Measurements from ENCODE around the gene ANTXR2.

GRCh38 chr4:79927931-79928330, 145.1 kb downstream of the ANTXR2 start:
- TF ChIP-seq CTCF (IDR thresholded peaks at IDR 0.05; ENCODE audit: extremely low read depth in 1 of 2, insufficient read depth in 1 of 2, low read depth in 1 of 2, low read length in 2 of 2) (no peak), MYC (IDR thresholded peaks at IDR 0.05; ENCODE audit: low read depth, low read length) (no peak), MAX (IDR thresholded peaks at IDR 0.05; ENCODE audit: insufficient read depth, insufficient read length) (no peak), POLR2A (IDR thresholded peaks at IDR 0.05; ENCODE audit: low read depth, low read length) (no peak), EZH2 (IDR thresholded peaks at IDR 0.05; ENCODE audit: borderline replicate concordance, low read depth, low read length, severe bottlenecking) (no peak)

Measured in endothelial cell of umbilical vein (primary cell).